AG04450 (cell line): ENCODE data around the gene AQP5. TPM values are rescaled to one million over a fixed set of nuclear protein-coding genes. Genes with fewer than 3 reads are reported as not detected.
"Not testable (repeated sequence)": the region's sequence is repeated elsewhere in the genome, so short reads cannot be mapped to it uniquely, and the experiment has no call there.

ENCODE experiments used
- CTCF ChIA-PET: fragments of 300-600, 350-600 bp; formaldehyde crosslinking; extraction: SDS; loops from one replicate; lab custom pipeline; 2022; ENCODE audit warnings: antibody characterized with exemption, inconsistent platforms; lab: Charles Lee
- POLR2A ChIA-PET: fragments of 350-600 bp; formaldehyde crosslinking; extraction: SDS; loops from one replicate; lab custom pipeline; 2021; ENCODE audit warnings: antibody characterized with exemption, inconsistent platforms; lab: Yijun Ruan, JAX
- DNase-seq: peaks from one replicate; pipeline ENCODE4 v3.0.0-alpha.2; 2011; ENCODE audit warnings: low read depth, low spot score
- H3K27ac ChIP-seq: one replicate; pipeline ENCODE4 v1.5.1; 2012; ENCODE audit warnings: low read depth, low read length, control low read depth
- H3K27me3 ChIP-seq: one replicate; pipeline ENCODE4 v1.6.0; 2012; ENCODE audit warnings: low read length; ENCODE audit not compliant: control insufficient read depth, insufficient read depth
- H3K4me3 ChIP-seq: 2 replicates; pipeline ENCODE4 v1.5.1; 2011; ENCODE audit warnings: mild to moderate bottlenecking, low read depth, low read length, control low read depth
- H3K9me3 ChIP-seq: 2 replicates; pipeline ENCODE4 v1.5.1; 2012; ENCODE audit warnings: low read length; ENCODE audit not compliant: control insufficient read depth, insufficient read depth
- CTCF ChIP-seq: IDR thresholded peaks from 2 replicates; pipeline ENCODE4 v1.5.1; 2011; ENCODE audit warnings: low read depth, low read length, control low read depth, inconsistent platforms
- polyA plus RNA-seq: library from polyadenylated mRNA; depleted of rRNA; stranded (reverse); fragments of >200 nt; gene quantifications from 2 replicates; pipeline ENCODE4 v1.2.3, GENCODE V29; 2011

AQP5 gene
- polyA plus RNA-seq, 1 experiment, result not detected

GRCh38 chr12:49984476-49985359 lies 23.0 kb downstream of the AQP5 start:
- no peak for DNase-seq
- CTCF ChIA-PET, result interaction anchor here (0.9 to 7.0 kb wide), 9 partner anchors 9 to 118 kb away, joined by 3 to 102 read pairs (median 8); no protein-coding TSS in a partner anchor
- Histone ChIP-seq H3K9me3 (no peaks in the 10 kb centered on the region), H3K27me3 (no peaks in the 10 kb centered on the region), H3K4me3 (no peak overlapping the region), H3K27ac (peak overlapping the region; percentile 47)
- POLR2A ChIA-PET, result interaction anchor here (0.9 to 1.1 kb wide), 2 partner anchors 66 to 115 kb away, joined by 4 read pairs; no protein-coding TSS in a partner anchor
- no peak for TF ChIP-seq CTCF

DNA sequence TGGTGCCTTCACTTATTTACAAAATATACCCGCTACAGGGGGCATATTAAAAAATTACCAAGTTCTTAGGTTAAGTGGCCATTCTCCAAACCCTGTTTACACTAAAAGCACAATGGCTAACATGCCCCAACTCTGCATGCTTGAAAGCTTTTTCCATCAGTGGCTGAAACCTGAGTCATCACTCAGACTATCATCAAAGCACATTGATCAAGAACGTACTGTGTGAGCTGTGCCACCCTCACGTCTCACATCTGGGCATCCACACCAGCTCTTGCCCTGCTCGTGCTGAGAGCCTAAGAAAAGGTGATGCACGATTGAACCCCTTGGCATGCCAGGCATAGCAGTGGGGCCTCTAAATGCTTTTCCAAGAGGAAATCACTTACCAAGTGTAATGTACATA lies 24.3 kb downstream of the AQP5 start:
- H3K9me3 ChIP-seq, result no peaks in the 10 kb centered on the region
- no peak overlapping the region for H3K4me3 ChIP-seq
- CTCF ChIA-PET, result interaction anchor here (1.3 to 2.1 kb wide), 2 partner anchors 19 to 69 kb away, joined by 4 to 8 read pairs; no protein-coding TSS in a partner anchor
- TF ChIP-seq CTCF, result no peak
- H3K27me3 ChIP-seq, result no peaks in the 10 kb centered on the region
- POLR2A ChIA-PET, result no interaction called here
- DNase-seq, result no peak
- H3K27ac ChIP-seq, result no peak overlapping the region

- CTCF ChIA-PET, result interaction anchor here (1.0 to 2.1 kb wide), 3 partner anchors 20 to 69 kb away, joined by 3 to 8 read pairs (median 4); no protein-coding TSS in a partner anchor
Observed at GRCh38 chr12:49986476-49986875, 24.8 kb downstream of the AQP5 start.

GRCh38 chr12:49987625-49988303 lies 26.1 kb downstream of the AQP5 start:
- ChIA-PET POLR2A (no interaction called here), CTCF (interaction anchor here (0.6 to 1.0 kb wide), 3 partner anchors 12 to 23 kb away, joined by 3 to 11 read pairs (median 3); no protein-coding TSS in a partner anchor)
- Histone ChIP-seq H3K4me3 (no peak overlapping the region), H3K27ac (no peak overlapping the region), H3K9me3 (no peaks in the 10 kb centered on the region), H3K27me3 (no peaks in the 10 kb centered on the region)
- no peak for TF ChIP-seq CTCF
- DNase-seq, result no peak

More at GRCh38 chr12:49986476-49986875, 24.8 kb downstream of the AQP5 start:
- POLR2A ChIA-PET, H3K4me3 ChIP-seq, H3K27me3 ChIP-seq, H3K9me3 ChIP-seq, H3K27ac ChIP-seq, DNase-seq: not testable (repeated sequence)

DNA sequence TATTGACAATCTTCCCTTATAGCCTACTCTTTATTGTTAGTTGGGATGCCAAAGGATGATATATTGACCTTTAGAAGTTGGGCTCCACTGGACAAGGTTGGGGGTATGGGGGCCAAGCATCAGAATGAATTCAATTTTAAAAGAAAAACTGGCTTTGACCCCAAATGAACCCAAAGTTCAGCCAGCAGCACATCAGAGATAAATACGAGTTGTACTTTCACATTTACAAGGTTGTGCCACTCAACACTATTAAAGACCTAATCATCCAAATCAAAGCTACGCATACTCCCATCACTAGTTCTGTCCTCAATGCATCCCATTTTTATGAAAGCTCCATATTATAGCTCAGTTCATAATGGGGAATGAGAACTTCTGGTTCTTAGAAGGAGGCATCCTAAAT lies 27.7 kb downstream of the AQP5 start:
- CTCF ChIA-PET, result interaction anchor here (0.6 to 1.4 kb wide), 3 partner anchors 22 to 49 kb away, joined by 3 to 7 read pairs (median 4); no protein-coding TSS in a partner anchor
- H3K9me3 ChIP-seq, DNase-seq, POLR2A ChIA-PET, H3K27me3 ChIP-seq, H3K4me3 ChIP-seq, H3K27ac ChIP-seq: not testable (repeated sequence)
